HCT116 (cell line): Measurements from ENCODE around the gene CHKA.

Source experiments
- EGR1 ChIP-seq: IDR thresholded peaks from 2 replicates; pipeline ENCODE4 v1.6.1; 2012; ENCODE audit warnings: low read depth
- EZH2phosphoT487 ChIP-seq: fragments of 200-600 bp; IDR thresholded peaks from 2 replicates; pipeline ENCODE4 v1.6.1; 2018; ENCODE audit warnings: antibody characterized with exemption, borderline replicate concordance
- FOSL1 ChIP-seq: IDR thresholded peaks from 2 replicates; pipeline ENCODE4 v1.6.1; 2012; ENCODE audit warnings: low read depth
- TF ChIP-seq, protein P1 (sequence below), 3 experiments: fragments of 200-600 bp in 1 of 3; sonication (generic) in 1 of 3; IDR thresholded peaks in 2 of 3; conservative IDR thresholded peaks in 1 of 3; 2 replicates each; pipeline ENCODE4 v1.5.1; 2012 to 2017; ENCODE audit warnings: low read depth in 2 of 3, low read length in 2 of 3, antibody characterized with exemption in 1 of 3, borderline replicate concordance in 1 of 3, control low read depth in 1 of 3, mild to moderate bottlenecking in 1 of 3, mixed read lengths in 1 of 3, mixed run types in 1 of 3, moderate library complexity in 1 of 3; ENCODE audit not compliant: insufficient read depth in 1 of 3
- TF ChIP-seq, protein P2 (sequence below): IDR thresholded peaks from 2 replicates; pipeline ENCODE4 v1.6.1; 2012; ENCODE audit warnings: low read depth
- TF ChIP-seq, protein P3 (sequence below): IDR thresholded peaks from 2 replicates; pipeline ENCODE4 v1.6.1; 2011; ENCODE audit warnings: mild to moderate bottlenecking, low read length, moderate library complexity; ENCODE audit not compliant: insufficient replicate concordance; ENCODE audit errors: extremely low read depth

DNA sequence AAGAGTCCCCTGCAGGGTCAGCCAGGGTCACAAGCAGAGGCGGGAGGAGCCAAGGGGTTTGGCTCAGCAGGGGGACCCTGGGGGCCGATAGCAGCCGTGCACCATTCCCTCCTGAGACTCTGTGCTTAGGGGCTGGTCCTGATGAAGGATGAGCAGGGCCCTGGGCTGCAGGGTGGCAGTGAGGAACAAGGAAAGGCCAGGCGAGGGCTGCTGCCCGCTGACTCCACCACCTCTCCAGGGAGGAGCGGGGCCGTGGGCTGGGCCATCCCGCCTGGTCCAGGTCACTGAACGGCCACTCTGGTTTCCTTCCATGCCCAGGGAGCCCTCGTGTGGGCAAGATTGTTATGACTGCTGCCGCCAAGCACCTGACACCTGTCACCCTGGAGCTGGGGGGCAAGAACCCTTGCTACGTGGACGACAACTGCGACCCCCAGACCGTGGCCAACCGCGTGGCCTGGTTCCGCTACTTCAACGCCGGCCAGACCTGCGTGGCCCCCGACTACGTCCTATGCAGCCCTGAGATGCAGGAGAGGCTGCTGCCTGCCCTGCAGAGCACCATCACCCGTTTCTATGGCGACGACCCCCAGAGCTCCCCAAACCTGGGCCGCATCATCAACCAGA lies 99.9 kb downstream of the CHKA start:
- TF ChIP-seq EZH2phosphoT487 (no peak), FOSL1 (no peak), EGR1 (no peak)
- TF ChIP-seq, protein P1, sequence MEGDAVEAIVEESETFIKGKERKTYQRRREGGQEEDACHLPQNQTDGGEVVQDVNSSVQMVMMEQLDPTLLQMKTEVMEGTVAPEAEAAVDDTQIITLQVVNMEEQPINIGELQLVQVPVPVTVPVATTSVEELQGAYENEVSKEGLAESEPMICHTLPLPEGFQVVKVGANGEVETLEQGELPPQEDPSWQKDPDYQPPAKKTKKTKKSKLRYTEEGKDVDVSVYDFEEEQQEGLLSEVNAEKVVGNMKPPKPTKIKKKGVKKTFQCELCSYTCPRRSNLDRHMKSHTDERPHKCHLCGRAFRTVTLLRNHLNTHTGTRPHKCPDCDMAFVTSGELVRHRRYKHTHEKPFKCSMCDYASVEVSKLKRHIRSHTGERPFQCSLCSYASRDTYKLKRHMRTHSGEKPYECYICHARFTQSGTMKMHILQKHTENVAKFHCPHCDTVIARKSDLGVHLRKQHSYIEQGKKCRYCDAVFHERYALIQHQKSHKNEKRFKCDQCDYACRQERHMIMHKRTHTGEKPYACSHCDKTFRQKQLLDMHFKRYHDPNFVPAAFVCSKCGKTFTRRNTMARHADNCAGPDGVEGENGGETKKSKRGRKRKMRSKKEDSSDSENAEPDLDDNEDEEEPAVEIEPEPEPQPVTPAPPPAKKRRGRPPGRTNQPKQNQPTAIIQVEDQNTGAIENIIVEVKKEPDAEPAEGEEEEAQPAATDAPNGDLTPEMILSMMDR (IDR thresholded peaks at IDR 0.05 in 2 of 3, conservative IDR thresholded peaks at IDR 0.05 in 1 of 3; ENCODE audit: borderline replicate concordance in 1 of 3, insufficient read depth in 1 of 3, low read depth in 2 of 3, low read length in 2 of 3): peak in 2 of 3 experiments; percentile 47 to 50; a peak in 4 of 6 replicates
- TF ChIP-seq, protein P2, sequence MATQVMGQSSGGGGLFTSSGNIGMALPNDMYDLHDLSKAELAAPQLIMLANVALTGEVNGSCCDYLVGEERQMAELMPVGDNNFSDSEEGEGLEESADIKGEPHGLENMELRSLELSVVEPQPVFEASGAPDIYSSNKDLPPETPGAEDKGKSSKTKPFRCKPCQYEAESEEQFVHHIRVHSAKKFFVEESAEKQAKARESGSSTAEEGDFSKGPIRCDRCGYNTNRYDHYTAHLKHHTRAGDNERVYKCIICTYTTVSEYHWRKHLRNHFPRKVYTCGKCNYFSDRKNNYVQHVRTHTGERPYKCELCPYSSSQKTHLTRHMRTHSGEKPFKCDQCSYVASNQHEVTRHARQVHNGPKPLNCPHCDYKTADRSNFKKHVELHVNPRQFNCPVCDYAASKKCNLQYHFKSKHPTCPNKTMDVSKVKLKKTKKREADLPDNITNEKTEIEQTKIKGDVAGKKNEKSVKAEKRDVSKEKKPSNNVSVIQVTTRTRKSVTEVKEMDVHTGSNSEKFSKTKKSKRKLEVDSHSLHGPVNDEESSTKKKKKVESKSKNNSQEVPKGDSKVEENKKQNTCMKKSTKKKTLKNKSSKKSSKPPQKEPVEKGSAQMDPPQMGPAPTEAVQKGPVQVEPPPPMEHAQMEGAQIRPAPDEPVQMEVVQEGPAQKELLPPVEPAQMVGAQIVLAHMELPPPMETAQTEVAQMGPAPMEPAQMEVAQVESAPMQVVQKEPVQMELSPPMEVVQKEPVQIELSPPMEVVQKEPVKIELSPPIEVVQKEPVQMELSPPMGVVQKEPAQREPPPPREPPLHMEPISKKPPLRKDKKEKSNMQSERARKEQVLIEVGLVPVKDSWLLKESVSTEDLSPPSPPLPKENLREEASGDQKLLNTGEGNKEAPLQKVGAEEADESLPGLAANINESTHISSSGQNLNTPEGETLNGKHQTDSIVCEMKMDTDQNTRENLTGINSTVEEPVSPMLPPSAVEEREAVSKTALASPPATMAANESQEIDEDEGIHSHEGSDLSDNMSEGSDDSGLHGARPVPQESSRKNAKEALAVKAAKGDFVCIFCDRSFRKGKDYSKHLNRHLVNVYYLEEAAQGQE: no peak
- TF ChIP-seq, protein P3, sequence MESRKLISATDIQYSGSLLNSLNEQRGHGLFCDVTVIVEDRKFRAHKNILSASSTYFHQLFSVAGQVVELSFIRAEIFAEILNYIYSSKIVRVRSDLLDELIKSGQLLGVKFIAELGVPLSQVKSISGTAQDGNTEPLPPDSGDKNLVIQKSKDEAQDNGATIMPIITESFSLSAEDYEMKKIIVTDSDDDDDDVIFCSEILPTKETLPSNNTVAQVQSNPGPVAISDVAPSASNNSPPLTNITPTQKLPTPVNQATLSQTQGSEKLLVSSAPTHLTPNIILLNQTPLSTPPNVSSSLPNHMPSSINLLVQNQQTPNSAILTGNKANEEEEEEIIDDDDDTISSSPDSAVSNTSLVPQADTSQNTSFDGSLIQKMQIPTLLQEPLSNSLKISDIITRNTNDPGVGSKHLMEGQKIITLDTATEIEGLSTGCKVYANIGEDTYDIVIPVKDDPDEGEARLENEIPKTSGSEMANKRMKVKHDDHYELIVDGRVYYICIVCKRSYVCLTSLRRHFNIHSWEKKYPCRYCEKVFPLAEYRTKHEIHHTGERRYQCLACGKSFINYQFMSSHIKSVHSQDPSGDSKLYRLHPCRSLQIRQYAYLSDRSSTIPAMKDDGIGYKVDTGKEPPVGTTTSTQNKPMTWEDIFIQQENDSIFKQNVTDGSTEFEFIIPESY: no peak
